ENCODE results near the gene MGRN1.

Gene MGRN1

GRCh38 chr16:4618645-4619418, 5.8 kb upstream of the MGRN1 start:
- TF ChIP-seq CTCF (IDR thresholded peaks at IDR 0.05; ENCODE audit: borderline replicate concordance, control extremely low read depth, extremely low read depth, insufficient read depth, missing control alignments): no peak
- DNase-seq (ENCODE audit: low spot score): no peak
- in situ Hi-C loops (cut with MboI; ENCODE audit: low sequenced_read_pairs, unreplicated experiment): no loop called here

- DNase-seq (ENCODE audit: low spot score): no peak
- TF ChIP-seq CTCF (IDR thresholded peaks at IDR 0.05; ENCODE audit: borderline replicate concordance, control extremely low read depth, extremely low read depth, insufficient read depth, missing control alignments): no peak
- in situ Hi-C loops (cut with MboI; ENCODE audit: low sequenced_read_pairs, unreplicated experiment): no loop called here
These were observed 1.0 kb upstream of the MGRN1 start for GRCh38 chr16:4623593-4623992.

GRCh38 chr16:4624827-4625559, 367 bp downstream of the MGRN1 start:
- peak; percentile 8 for TF ChIP-seq CTCF (IDR thresholded peaks at IDR 0.05; ENCODE audit: borderline replicate concordance, control extremely low read depth, extremely low read depth, insufficient read depth, missing control alignments)
- in situ Hi-C loops (cut with MboI; ENCODE audit: low sequenced_read_pairs, unreplicated experiment): no loop called here

GRCh38 chr16:4625560-4626159, 1.0 kb downstream of the MGRN1 start:
- DNase-seq (ENCODE audit: low spot score): no peak
- no peak for TF ChIP-seq CTCF (IDR thresholded peaks at IDR 0.05; ENCODE audit: borderline replicate concordance, control extremely low read depth, extremely low read depth, insufficient read depth, missing control alignments)
- in situ Hi-C loops (cut with MboI; ENCODE audit: low sequenced_read_pairs, unreplicated experiment): no loop called here

More at GRCh38 chr16:4624827-4625559, 367 bp downstream of the MGRN1 start:
- DNase-seq (ENCODE audit: low spot score): peak; percentile 89

- DNase-seq (ENCODE audit: low spot score): no peak
- no peak for TF ChIP-seq CTCF (IDR thresholded peaks at IDR 0.05; ENCODE audit: borderline replicate concordance, control extremely low read depth, extremely low read depth, insufficient read depth, missing control alignments)
- in situ Hi-C loops (cut with MboI; ENCODE audit: low sequenced_read_pairs, unreplicated experiment): no loop called here
These were observed 1.8 kb downstream of the MGRN1 start for GRCh38 chr16:4626396-4626795.

GRCh38 chr16:4628283-4628682, 3.7 kb downstream of the MGRN1 start:
- TF ChIP-seq CTCF (IDR thresholded peaks at IDR 0.05; ENCODE audit: borderline replicate concordance, control extremely low read depth, extremely low read depth, insufficient read depth, missing control alignments): no peak
- in situ Hi-C loops (cut with MboI; ENCODE audit: low sequenced_read_pairs, unreplicated experiment): no loop called here
- DNase-seq (ENCODE audit: low spot score): no peak

Measured in GM13976 (cell line).